GM19372 (cell line): ENCODE data around the gene ELFN2.

ENCODE experiments used
- ATAC-seq: cut with Tn5 transposase; IDR thresholded peaks from one replicate; pipeline ENCODE4 v1.9.1; 2021; ENCODE audit warnings: mild to moderate bottlenecking, low read depth, moderate library complexity; ENCODE audit not compliant: unreplicated experiment

The ELFN2 gene

DNA sequence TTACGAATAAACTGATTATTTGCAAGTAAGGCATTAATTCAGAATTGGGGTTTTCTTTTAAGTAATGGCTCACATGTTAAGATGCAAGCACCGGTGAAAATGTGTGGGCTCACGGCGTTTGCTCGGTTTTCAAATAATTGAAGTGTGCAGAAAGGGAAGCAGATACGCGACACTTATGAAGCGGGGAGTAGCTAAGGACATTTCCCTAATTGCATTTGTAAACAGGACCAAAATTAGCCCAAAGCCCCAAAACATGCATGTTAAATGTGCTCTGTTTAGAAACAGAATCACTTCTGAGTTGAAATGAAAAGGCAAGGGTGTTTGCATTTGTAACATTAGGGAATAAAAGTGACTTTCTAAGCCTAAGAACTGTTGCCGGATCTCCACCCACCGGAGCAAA, 61.3 kb downstream of the ELFN2 start:
- no peak for ATAC-seq

DNA sequence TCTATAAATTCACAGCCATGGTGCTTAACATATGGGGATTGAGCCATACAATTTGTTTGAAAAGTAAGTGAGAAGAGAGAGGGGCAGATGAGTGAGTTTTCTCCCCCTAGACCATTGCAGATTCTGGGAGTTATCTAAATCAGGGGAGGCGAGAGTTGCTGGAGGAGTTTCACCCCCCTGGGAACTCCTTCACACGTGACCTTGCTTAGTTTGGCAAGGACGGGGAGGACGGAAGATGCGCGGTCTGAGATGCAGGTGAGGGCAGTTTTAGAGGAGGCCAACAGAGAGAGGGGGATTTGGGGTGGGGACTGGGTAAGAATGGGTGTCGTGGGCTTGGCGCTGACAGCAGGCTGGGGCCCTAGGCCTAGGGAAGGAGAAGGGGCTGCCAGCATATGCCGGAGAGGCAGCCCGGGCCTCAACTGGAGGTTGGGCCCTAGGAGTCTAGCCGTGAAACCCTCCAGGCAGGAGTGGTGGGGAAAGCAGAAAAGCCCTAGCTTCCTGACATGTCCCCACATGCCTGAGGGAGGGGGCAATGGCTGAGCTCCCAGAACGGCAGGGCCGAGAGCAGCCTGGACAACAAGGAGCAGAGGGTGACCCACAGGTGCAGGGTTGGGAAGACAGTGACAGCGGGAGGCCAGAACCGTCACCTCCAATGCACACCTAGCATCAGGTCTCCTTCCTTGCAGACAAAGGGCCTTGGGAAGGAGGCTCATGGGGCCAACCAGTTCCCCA, 63.9 kb downstream of the ELFN2 start:
- no peak for ATAC-seq

DNA sequence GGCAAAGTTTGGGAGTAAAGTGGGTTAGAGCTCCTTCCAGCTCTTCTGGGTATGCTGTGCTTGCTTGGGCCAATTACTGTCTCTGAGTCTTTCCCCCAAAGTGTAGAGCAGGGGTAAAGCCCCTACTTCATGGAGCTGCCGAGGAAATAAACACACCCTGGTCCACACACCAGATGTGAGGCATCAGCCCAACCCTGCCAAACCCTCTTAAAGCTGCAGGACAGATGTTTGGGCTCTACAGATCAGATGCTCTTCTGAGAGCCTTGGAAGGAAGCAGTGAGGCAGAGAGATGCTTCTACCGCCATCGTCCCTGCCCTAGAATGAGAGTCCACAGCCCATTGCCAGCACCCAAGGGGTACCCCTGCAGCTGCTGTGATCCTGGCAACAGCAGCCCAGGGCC, 64.7 kb downstream of the ELFN2 start:
- ATAC-seq = no peak

DNA sequence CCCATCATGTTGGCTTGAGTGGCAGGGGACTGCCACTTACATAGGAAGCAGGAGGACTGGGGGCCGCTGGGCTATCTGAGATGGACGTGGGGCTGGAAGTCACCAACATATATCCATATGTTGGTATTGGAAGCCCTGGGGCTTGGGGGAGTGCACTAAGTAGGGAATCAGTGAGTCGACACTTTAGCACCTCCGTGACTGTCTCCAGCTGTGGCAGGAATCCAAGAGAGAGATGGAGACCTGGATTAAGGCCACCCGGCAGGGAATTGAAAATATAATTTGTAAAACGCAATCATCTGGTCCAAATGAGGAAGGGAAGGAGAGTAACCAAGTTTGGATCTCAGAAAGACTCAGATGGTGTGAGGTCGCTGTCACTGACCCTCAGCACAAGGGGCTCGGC, 68.4 kb downstream of the ELFN2 start:
- no peak for ATAC-seq

DNA sequence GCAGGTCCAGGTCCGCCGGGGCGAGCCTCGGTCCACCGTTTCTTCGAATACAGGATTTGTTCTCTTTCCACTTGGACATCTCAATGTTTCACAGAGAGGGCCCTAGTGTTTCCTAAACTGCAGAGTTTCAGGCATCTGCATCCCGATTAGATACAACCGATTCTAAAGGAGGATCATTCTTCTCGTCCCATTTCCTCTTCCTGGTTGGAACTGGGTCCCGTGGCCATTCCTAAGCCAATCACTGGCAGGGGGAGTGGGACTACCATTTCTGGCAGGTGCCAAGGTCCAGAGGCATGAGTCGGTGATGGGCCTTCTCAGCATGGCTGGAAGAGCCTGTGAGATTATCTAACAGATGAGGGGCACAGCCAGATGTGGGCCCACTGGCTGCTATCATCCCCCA, 68.9 kb downstream of the ELFN2 start:
- no peak for ATAC-seq

DNA sequence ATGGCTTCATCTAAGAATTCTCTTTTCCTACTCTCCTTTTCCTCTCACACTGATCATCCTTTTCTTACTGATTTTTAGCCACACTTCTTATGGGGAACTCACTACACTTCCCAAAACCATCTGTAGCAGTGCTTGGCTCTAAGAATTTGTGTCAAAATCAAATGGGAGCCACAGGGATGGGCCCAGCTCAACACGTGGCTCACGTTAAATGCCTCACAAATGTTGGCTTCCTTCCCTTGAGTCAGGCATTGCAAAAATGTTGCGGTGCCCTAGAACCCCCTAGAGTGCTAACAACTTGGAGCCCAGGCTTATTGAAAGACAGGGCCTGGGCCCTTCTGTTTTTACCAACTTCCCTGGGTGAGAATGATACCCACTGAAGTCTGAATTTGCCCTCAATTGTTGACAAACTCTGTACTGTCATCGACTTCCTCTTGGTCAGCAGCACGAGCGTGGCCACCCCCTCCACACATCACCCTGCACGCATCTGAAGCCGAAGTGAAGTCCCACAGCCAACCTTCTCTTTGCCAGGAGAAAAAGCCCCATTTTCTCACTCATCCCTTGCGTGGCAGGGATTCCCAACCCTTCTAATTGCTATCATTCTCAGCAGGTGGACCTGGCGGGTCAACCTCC, 69.7 kb downstream of the ELFN2 start:
- no peak for ATAC-seq

DNA sequence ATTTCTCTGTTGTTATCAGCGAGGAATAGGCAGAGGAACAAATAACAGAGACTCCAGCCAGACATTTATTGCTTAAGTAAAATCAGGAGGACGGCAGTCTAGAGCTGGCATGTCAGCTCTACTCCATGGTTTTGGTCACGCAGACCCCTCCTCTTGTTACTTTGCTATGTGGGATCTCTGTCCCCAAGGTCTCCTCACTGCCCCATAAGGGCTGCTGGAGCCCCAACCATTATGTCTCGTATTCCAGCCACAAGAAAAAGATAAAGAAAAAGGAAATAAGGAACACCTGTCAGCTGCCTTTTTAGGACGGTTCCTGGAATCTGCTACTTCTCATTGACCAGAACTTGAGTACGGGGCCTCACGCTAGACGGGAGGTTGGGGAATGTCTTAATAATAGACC, 70.4 kb downstream of the ELFN2 start:
- ATAC-seq = no peak

DNA sequence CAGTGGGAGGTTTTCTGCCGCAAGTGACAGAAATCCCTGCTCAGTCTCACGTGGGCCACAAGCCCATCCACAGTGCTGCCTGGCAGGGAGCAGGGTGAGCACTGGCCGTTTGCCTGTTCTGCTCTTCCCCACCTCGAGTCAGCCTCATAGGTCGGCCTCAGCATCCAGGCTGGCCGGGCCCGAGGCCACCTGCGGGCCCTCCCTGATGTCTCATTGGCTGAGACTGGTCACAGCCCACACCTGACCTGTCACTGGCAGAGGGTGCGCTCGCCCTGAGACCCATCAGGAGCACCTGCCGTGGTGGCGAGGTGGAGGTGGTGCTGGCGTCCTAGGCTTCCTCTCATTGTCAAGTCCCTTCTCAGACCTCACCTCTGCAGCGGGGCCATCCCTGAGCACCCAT, 72.1 kb downstream of the ELFN2 start:
- no peak for ATAC-seq

DNA sequence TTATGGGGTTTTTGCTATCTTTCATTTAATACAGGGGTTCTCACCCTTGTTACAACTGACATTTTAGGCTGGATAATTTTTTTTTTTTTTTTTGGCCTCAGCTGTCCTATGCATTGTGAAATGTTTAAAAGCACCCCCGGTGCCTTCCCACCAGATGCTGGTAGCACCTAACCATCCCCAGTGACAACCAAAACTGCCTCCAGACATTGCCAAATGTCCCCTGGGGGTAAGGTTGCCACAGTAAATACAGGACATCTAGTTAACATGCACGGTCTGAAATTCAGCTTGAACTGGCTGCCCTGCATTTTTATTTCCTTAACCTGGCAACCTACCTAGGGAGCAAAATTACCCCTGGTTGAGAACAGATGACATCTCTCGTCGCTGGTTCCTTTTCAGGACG, 72.6 kb downstream of the ELFN2 start:
- no peak for ATAC-seq

DNA sequence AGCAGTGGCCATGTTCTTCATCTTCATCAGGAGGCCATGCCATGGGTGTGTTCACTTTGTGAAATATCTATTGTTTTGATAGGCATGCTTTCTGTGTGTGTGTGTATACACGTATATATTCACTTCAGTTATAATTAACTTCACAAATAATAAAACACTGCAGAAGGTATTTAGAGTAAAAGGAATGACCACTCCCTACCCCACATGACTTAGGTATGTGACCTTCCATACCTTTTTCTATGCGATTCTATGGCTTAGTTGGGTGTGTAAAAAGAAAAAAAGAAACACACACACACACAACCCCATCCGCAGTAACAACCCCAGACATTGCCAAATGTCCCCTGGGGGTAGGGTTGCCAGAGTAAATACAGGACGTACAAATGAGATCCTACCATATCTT, 73.0 kb downstream of the ELFN2 start:
- ATAC-seq = no peak

DNA sequence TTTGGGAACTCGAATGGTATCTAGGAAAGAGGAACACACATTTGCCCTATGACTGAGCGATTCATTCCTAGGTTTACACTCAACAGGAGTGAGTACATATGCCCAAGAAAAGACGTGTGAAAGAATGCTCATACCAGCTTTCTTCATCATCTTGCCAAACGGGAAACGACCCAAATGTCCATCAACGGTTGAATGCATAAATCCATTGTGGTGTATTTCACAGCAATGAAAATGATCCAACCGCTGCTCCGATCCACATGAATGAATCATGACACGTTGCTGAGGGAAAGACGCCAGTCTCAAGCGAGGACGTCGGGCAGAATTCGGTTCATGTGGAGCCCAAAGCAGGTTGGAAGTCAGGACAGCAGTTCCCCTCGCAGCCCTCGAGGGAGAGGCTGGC, 73.4 kb downstream of the ELFN2 start:
- no peak for ATAC-seq

DNA sequence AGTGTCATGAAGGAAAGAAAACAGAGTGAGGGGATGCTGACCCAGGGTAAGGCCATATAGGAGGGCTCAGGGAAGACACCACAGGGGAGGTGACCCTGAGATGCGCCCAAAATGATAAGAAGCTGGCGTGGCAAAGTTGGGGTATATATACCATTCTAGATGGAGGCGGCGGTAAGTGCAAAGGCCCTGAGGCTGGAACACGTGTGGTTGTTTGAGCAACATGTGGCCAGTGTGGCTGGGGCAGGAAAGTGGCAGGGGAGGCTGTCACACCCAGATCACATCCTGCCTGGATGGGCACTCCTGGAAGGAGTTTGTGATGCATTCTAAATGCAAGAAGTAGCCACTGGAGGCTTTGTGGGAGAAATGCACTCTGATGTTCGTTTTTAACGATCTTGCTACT, 74.8 kb downstream of the ELFN2 start:
- ATAC-seq = no peak

DNA sequence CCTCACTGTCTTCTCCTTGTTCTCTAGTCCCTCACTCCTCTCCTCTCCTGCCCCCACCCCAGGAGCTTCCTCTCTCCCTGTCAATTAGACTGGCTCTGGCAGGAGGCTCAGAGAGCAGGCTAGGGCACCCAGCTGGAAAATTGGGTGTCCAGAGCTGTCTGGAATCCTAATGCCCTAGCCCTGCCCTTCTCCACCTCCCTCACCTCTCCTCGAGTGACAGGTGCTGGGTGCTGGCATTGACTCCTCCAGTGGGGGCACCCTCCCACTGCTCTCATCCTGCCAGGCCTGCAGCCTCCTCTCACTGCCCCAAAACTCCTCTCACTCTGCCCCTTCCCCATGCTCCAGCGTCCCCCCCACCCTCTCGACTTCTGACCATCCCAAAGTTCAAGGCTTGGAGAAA, 76.0 kb downstream of the ELFN2 start:
- no peak for ATAC-seq

DNA sequence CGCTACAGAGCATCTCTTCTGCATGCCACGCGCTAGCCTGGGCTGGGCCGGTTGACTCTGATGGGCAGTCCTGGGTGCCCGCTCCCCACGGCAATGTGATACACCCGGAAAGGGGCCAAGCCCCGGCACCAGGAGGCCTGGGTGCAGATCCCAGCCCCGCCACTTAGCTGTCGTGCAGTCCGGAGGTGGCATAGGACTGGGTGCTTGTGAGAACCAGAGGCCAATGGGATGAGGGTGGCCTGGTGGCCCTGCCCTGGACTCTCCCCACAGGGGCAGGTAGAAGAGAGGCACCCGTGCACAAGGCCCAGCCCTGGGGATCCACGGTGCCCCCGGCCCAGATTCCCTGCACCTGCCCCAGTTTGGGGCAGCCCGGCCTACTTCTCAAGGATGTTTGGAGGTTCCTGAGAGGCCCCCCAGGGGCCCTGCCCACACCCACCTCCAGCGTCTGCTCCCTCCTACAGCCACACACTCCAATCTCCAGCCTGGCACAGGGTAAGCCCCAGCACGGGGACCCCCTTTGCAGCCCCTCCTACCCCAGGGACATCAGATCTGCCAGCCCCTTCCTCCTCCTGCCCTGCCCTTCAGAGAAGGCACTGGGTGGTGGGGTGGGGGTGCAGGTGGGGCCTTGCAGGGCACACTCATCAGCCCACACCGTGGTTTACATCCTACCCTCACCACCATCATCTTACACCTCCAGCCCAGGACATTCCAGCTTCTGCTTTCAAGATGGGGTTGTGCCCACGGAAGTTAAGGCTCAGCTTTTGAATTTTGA, 78.0 kb downstream of the ELFN2 start:
- ATAC-seq = no peak

DNA sequence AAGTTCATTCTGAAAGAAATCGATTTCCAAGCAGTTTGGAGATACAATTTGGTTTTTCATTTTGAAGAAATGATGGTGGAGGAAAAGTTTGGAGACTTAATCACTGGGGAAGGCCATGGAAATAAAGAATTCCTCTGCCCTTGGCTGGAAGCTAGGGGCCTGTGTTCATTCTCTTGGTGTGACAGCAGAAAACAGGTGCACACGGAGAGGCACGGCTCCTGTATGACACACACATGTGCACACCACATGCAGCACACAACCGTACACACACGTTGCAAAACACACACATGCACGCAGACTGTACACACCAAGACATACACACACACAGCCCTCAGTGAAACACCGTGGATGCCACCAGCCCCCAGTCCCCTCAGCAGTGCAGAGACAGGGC, 80.8 kb downstream of the ELFN2 start:
- no peak for ATAC-seq

DNA sequence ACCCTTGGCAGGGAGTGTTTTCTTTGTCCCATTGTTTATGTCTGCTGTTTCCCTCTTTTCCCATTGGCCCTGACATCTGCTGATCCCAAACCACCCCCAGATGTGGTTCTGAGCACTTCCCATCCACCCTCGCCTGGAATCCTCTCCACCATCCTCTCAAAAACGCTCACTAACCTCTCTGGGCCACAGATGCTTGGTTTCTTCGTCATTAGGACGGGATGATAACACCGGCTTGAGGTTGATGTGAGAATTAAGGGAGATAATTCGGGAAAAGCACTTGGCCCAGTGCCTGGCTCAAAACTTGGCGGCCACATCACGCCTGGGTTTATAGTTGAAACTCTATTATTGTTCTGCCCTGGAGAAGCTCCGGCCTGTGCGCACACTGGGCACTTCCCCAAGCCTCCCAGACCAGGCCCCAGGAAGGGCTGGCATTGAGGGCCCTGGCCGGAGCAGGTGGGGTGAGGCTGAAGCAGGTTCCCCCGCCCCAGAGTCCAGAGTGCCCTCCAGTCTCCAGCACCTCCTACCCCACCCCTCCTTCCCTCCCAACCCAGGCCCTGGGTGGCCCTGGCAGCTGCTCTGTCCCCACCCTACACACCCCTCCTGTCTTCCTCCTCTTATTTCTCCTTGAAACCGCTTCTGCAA, 81.3 kb downstream of the ELFN2 start:
- ATAC-seq = no peak

DNA sequence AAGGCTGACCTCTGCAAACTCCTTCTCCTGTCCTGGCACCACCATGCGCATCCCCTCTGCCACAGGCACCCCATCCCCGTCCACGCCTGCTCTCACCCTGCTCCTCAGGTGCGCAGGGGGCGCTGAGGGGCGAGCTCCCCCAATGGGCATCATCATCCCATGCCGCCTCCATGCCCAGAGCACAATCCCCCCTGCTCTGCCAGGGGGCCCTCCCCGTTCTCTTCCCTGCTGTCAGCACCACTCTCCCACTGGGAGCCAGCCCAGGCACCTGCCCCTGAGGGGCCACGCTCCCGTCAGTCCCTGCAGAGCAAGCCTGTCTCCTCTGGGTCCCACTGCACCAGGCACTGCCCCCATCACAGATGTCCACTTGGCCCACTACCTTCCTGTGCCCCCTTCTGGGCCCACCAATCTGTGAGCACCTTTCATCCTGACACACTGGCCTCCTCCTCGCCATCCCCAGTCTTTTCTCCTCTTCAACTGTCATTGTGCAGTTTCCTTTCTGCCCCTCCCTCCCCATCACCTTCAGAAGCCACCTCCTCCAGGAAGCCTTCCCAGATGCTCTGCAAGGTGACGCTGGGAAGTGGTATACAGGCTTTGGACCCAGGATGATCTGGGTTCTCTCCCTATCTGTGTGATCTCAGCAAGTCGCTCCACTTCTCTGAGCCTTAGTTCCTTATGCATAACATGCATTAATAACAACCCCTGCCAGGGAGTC, 82.4 kb downstream of the ELFN2 start:
- ATAC-seq = no peak

DNA sequence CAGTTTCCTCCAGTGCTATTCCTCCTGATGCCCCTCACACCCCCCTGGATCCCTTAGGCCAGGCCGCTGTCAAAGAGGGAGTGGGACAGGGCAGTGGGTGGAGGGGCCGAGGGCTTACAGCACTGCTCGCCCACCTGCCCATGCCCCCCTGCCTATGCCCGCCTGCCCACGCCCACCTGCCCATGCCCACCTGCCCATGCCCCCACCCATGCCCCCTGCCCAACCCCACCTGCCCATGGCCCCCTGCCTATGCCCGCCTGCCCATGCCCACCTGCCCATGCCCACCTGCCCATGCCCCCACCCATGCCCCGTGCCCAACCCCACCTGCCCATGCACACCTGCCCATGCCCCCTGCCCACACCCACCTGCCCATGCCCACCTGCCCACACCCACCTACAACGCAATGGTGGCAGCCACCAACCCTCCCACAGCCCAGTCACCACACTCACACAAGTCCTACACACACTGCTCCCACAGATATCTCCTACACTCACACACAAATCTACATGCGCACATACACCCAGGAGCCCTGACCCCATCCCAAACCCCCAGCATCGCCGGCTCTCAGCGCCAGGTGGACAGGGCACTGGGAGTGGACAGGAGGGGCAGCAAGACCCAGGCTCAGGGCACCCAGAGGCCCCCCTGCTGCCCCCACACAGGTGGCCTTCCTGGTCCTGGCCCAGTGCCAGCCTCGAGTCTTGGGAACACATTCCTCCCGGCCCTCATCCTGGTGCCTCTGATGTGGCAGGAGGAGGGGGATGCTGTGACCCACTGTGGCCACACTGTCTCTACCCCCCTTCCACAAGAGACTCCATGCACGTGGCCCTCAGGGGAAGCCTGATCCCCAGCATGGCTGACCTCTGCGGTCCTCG, 83.2 kb downstream of the ELFN2 start:
- no peak for ATAC-seq

DNA sequence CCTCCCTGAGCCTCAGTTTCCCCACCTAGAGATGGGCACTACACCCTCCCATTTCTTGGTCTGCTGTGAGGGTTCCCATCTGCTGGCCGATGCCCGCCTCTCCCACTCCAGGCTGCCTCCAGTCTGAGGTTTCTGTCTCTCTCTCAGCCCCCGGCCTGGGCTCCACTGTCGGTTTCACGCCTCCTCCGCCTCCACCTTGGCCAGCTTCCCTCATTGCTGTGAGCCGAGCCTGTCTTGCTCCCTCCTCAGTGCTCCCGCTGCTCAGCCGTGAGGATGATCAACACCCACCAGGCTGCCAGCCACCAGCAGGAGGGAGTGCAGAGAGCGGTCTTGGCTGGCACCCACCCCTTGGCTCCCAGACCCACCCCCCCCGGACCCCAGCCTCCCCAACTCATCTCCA, 83.9 kb downstream of the ELFN2 start:
- no peak for ATAC-seq

DNA sequence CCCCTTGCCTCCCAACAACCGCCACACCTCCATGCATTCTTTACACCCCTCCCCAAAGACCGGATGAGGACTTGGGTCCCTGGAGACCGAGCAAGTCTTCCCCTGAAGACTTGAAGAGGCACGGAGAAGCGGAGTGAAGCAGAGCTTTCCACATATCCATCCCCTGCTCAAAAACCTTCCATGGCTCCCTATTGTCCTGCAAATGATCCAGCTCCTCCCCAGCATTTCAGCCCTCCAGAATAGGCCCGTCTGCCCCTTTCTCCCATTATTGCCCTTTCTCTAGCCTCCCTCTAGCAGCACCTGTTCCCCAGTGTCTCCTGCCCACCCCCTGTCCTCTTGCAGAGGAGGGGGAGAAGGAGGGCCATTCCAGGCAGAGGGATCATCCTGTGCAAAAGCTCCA, 85.2 kb downstream of the ELFN2 start:
- no peak for ATAC-seq
